ENCODE data around the gene OSBPL2.

Gene OSBPL2

GRCh38 chr20:62314339-62314638 is 76.0 kb downstream of the OSBPL2 start:
- Histone ChIP-seq H3K36me3 (ENCODE audit: control insufficient read depth in 2 of 2, insufficient read depth in 1 of 2, low read length in 2 of 2) (peaks cover 0 to 84% of the 10 kb centered on the region in 2 experiments; a peak in 2 of 3 replicates), H3K9me3 (ENCODE audit: control insufficient read depth, insufficient read depth, low read depth, low read length) (no peaks in the 10 kb centered on the region), H3K4me1 (ENCODE audit: control insufficient read depth, insufficient read depth, low read length) (no peaks in the 10 kb centered on the region), H3K27ac (ENCODE audit: extremely low read depth, low read depth, low read length) (no peak overlapping the region), H3K4me3 (ENCODE audit: low read depth, low read length) (no peak overlapping the region)
- CTCF ChIA-PET, result interaction anchor here (0.8 kb wide), 1 partner anchor 53 kb away, joined by 3 read pairs; the partner anchor contains the start of gene LAMA5
- POLR2A ChIA-PET, result interaction anchor here (0.5 to 0.6 kb wide), 2 partner anchors 26 to 210 kb away, joined by 3 to 4 read pairs; no protein-coding TSS in a partner anchor
- TF ChIP-seq ZNF140 (tag by site-specific recombination; IDR thresholded peaks at IDR 0.05) (no peak), ZNF184 (tag by site-specific recombination; IDR thresholded peaks at IDR 0.05) (no peak), ZNF266 (tag by site-specific recombination; IDR thresholded peaks at IDR 0.05; ENCODE audit: low read depth) (no peak), ZNF138 (tag by site-specific recombination; IDR thresholded peaks at IDR 0.05; ENCODE audit: borderline replicate concordance) (no peak), KLF8 (tag by site-specific recombination; IDR thresholded peaks at IDR 0.05) (peak; percentile 20; the same call in 1 of the 2 replicates)

GRCh38 chr20:62314711-62315302 is 76.5 kb downstream of the OSBPL2 start:
- no peak overlapping the region for H3K27ac ChIP-seq (ENCODE audit: extremely low read depth, low read depth, low read length)
- H3K4me1 ChIP-seq (ENCODE audit: control insufficient read depth, insufficient read depth, low read length), result no peaks in the 10 kb centered on the region
- H3K36me3 ChIP-seq (ENCODE audit: control insufficient read depth in 2 of 2, insufficient read depth in 1 of 2, low read length in 2 of 2), result peaks cover 0 to 85% of the 10 kb centered on the region in 2 experiments; a peak in 2 of 3 replicates
- POLR2A ChIA-PET, result interaction anchor here (0.6 kb wide), 1 partner anchor 211 kb away, joined by 4 read pairs; no protein-coding TSS in a partner anchor
- CTCF ChIA-PET, result interaction anchor here (0.6 to 0.8 kb wide), 2 partner anchors 53 to 517 kb away, joined by 3 read pairs; partner anchors contain the start of gene LAMA5
- H3K9me3 ChIP-seq (ENCODE audit: control insufficient read depth, insufficient read depth, low read depth, low read length), result no peaks in the 10 kb centered on the region
- no peak overlapping the region for H3K4me3 ChIP-seq (ENCODE audit: low read depth, low read length)
- no peak for TF ChIP-seq ZNF501 (tag by site-specific recombination; IDR thresholded peaks at IDR 0.05)
- no peak for TF ChIP-seq ZNF366 (tag by site-specific recombination; conservative IDR thresholded peaks at IDR 0.05)
- TF ChIP-seq MEIS1 (CRISPR knock-in tag; IDR thresholded peaks at IDR 0.05; ENCODE audit: borderline replicate concordance), result no peak
- TF ChIP-seq ZNF645 (tag by site-specific recombination; IDR thresholded peaks at IDR 0.05), result no peak
- TF ChIP-seq ZSCAN18 (tag by site-specific recombination; IDR thresholded peaks at IDR 0.05), result no peak
- no peak for TF ChIP-seq ZNF292 (tag by site-specific recombination; IDR thresholded peaks at IDR 0.05; ENCODE audit: borderline replicate concordance, low read depth)

GRCh38 chr20:62315773-62316172 is 77.5 kb downstream of the OSBPL2 start:
- no peak for TF ChIP-seq TRIM28 (IDR thresholded peaks at IDR 0.05; ENCODE audit: borderline replicate concordance, low read length)
- no peak for TF ChIP-seq ZSCAN5A (tag by site-specific recombination; IDR thresholded peaks at IDR 0.05)
- TF ChIP-seq ZFP41 (tag by site-specific recombination; IDR thresholded peaks at IDR 0.05; ENCODE audit: borderline replicate concordance), result no peak
- Histone ChIP-seq H3K9me3 (ENCODE audit: control insufficient read depth, insufficient read depth, low read depth, low read length) (no peaks in the 10 kb centered on the region), H3K4me1 (ENCODE audit: control insufficient read depth, insufficient read depth, low read length) (no peaks in the 10 kb centered on the region), H3K4me3 (ENCODE audit: low read depth, low read length) (no peak overlapping the region), H3K27ac (ENCODE audit: extremely low read depth, low read depth, low read length) (no peak overlapping the region), H3K36me3 (ENCODE audit: control insufficient read depth in 2 of 2, insufficient read depth in 1 of 2, low read length in 2 of 2) (peaks cover 0 to 85% of the 10 kb centered on the region in 2 experiments; a peak in 2 of 3 replicates)
- ChIA-PET POLR2A (interaction anchor here (1.0 to 1.7 kb wide), 2 partner anchors 9 to 67 kb away, joined by 3 to 4 read pairs; no protein-coding TSS in a partner anchor), CTCF (no interaction called here)

All from HEK293 (cell line).